ENCODE data around the gene TOLLIP.
"Not testable (repeated sequence)": the region's sequence is repeated elsewhere in the genome, so short reads cannot be mapped to it uniquely, and the experiment has no call there.

Gene TOLLIP

GRCh38 chr11:1309498-1310317, at the start of gene TOLLIP:
Gene TOLLIP (minus strand): TSS chr11:1309632. CDS start chr11:1309498, 134 bp downstream.
- peak; percentile 69 for DNase-seq

- DNase-seq = not testable (repeated sequence)
These were observed 49.5 kb upstream of the TOLLIP start for GRCh38 chr11:1358931-1359330.

GRCh38 chr11:1358286-1358685, 48.9 kb upstream of the TOLLIP start:
- DNase-seq = no peak

GRCh38 chr11:1356478-1356960, 47.1 kb upstream of the TOLLIP start:
- no peak for DNase-seq

- no peak for DNase-seq
These were observed 46.6 kb upstream of the TOLLIP start for GRCh38 chr11:1356007-1356435.

- DNase-seq = no peak
These were observed 44.9 kb upstream of the TOLLIP start for GRCh38 chr11:1354125-1354938.

GRCh38 chr11:1353383-1354124, 44.1 kb upstream of the TOLLIP start:
- DNase-seq = no peak

- no peak for DNase-seq
These were observed 43.4 kb upstream of the TOLLIP start for GRCh38 chr11:1352696-1353382.

GRCh38 chr11:1351278-1351937, 42.0 kb upstream of the TOLLIP start:
- DNase-seq = no peak

GRCh38 chr11:1350086-1350725, 40.8 kb upstream of the TOLLIP start:
- no peak for DNase-seq

GRCh38 chr11:1349327-1350041, 40.1 kb upstream of the TOLLIP start:
- DNase-seq = no peak

- DNase-seq = no peak
These were observed 39.4 kb upstream of the TOLLIP start for GRCh38 chr11:1348796-1349326.

GRCh38 chr11:1348146-1348795, 38.8 kb upstream of the TOLLIP start:
- DNase-seq = no peak

GRCh38 chr11:1347411-1347999, 38.1 kb upstream of the TOLLIP start:
- not testable (repeated sequence) for DNase-seq

GRCh38 chr11:1346669-1347390, 37.4 kb upstream of the TOLLIP start:
- DNase-seq = no peak

- no peak for DNase-seq
These were observed 36.5 kb upstream of the TOLLIP start for GRCh38 chr11:1345737-1346513.

- DNase-seq = no peak
These were observed 34.7 kb upstream of the TOLLIP start for GRCh38 chr11:1344056-1344635.
